ENCODE data around the gene IRGC. TPM values are rescaled to one million over a fixed set of nuclear protein-coding genes. Genes with fewer than 3 reads are reported as not detected.

The IRGC gene
- total and polyA plus RNA-seq, 9 of the 15 experiments (the other 6 are each of a cell fraction or from before 2014, with no cell fraction given) = not detected

DNA sequence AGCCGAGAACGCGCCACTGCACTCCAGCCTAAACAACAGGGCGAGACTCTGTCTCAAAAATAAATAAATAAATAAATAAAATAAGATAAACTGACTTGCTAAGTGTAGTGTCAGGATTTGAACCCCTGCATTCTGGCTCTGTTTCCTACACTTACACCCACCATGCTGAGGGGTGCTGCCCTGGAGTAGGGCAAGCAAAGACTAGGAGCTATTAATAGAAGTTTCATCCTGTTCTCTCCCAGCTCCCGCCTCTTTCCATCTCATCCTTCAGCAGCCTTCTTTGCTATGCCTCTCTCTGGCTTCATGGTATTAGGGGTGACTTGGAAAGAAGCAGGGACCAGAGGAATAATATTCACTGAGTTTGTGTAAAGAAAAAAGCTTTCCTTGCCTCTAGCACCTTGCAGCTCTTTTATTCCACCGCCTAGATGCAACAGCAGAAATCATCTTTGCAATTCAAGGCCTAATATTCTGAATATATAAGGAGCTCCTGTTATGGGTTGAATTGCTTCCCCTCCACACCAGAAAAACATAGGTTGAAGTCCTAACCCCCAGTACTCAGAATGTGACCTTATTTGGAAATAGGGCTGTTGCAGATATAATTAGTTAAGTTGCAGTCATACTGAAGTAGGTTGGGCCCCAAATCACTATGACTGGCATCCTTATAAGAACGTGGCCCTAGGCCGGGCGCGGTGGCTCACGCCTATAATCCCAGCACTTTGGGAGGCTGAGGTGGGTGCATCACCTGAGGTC, 37.2 kb upstream of the IRGC start:
- 68% methylated on average over 11 of the region's 11 CpGs for WGBS (ENCODE audit: insufficient coverage, low coverage, missing lambda C conversion rate)
- CTCF ChIA-PET (ENCODE audit: low intra/inter-chr PET ratio) = no interaction called here
- TF ChIP-seq PTTG1 (tag; IDR thresholded peaks at IDR 0.05; ENCODE audit: low read depth) (no peak), ZKSCAN3 (CRISPR knock-in tag; IDR thresholded peaks at IDR 0.05) (no peak)
- TF ChIP-seq, protein P1, sequence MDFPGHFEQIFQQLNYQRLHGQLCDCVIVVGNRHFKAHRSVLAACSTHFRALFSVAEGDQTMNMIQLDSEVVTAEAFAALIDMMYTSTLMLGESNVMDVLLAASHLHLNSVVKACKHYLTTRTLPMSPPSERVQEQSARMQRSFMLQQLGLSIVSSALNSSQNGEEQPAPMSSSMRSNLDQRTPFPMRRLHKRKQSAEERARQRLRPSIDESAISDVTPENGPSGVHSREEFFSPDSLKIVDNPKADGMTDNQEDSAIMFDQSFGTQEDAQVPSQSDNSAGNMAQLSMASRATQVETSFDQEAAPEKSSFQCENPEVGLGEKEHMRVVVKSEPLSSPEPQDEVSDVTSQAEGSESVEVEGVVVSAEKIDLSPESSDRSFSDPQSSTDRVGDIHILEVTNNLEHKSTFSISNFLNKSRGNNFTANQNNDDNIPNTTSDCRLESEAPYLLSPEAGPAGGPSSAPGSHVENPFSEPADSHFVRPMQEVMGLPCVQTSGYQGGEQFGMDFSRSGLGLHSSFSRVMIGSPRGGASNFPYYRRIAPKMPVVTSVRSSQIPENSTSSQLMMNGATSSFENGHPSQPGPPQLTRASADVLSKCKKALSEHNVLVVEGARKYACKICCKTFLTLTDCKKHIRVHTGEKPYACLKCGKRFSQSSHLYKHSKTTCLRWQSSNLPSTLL (IDR thresholded peaks at IDR 0.05) = no peak
- TF ChIP-seq, protein P2, sequence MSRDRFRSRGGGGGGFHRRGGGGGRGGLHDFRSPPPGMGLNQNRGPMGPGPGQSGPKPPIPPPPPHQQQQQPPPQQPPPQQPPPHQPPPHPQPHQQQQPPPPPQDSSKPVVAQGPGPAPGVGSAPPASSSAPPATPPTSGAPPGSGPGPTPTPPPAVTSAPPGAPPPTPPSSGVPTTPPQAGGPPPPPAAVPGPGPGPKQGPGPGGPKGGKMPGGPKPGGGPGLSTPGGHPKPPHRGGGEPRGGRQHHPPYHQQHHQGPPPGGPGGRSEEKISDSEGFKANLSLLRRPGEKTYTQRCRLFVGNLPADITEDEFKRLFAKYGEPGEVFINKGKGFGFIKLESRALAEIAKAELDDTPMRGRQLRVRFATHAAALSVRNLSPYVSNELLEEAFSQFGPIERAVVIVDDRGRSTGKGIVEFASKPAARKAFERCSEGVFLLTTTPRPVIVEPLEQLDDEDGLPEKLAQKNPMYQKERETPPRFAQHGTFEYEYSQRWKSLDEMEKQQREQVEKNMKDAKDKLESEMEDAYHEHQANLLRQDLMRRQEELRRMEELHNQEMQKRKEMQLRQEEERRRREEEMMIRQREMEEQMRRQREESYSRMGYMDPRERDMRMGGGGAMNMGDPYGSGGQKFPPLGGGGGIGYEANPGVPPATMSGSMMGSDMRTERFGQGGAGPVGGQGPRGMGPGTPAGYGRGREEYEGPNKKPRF (IDR thresholded peaks at IDR 0.05; ENCODE audit: low read depth, low read length) = no peak
- Histone ChIP-seq H3K27me3 (ENCODE audit: control insufficient read depth in 2 of 2, insufficient read depth in 2 of 2, low read length in 2 of 2) (no peaks in the 10 kb centered on the region), H3K4me1 (replicated peaks in 1 of 2; ENCODE audit: control insufficient read depth in 2 of 2, insufficient read depth in 2 of 2, low read length in 2 of 2) (peaks cover 30% of the 10 kb centered on the region in 2 experiments), H3K9ac (ENCODE audit: insufficient read depth in 1 of 2, low read depth in 2 of 2, low read length in 2 of 2) (no peak overlapping the region), H2AFZ (ENCODE audit: low read depth, low read length) (no peak overlapping the region), H3K27ac (ENCODE audit: extremely low read depth, low read depth, low read length) (no peak overlapping the region), H3K4me2 (ENCODE audit: insufficient read depth, low read length) (no peak overlapping the region), H3K36me3 (ENCODE audit: control insufficient read depth, insufficient read depth, low read length) (no peaks in the 10 kb centered on the region), H3K9me1 (ENCODE audit: control insufficient read depth, insufficient read depth, low read length) (no peaks in the 10 kb centered on the region), H4K20me1 (replicated peaks; ENCODE audit: control insufficient read depth, insufficient read depth, low read length) (no peaks in the 10 kb centered on the region), H3K9me3 (replicated peaks; ENCODE audit: control insufficient read depth, insufficient read depth, low read depth, low read length) (no peaks in the 10 kb centered on the region), H3K79me2 (ENCODE audit: control insufficient read depth, insufficient read depth, low read length) (no peaks in the 10 kb centered on the region), H3K4me3 (no peak overlapping the region)
- DNase-seq (ENCODE audit: extremely low read depth in 1 of 4, low spot score in 3 of 4) (no peak), FAIRE-seq (no peak), ATAC-seq (no peak)
- in situ Hi-C loops (cut with MboI) = no loop called here
- POLR2A ChIA-PET = interaction anchor here (0.6 to 2.0 kb wide), 3 partner anchors 9 to 106 kb away, joined by 3 to 5 read pairs (median 4); partner anchors contain the start of gene PLAUR
- no TSS peak for BruUV-seq (replicated peaks)
- intact Hi-C loops (cut with micrococcal nuclease) = no loop called here

All from K562 (cell line).